BJ (cell line): ENCODE results near the gene PARP1. TPM values are rescaled to one million over a fixed set of nuclear protein-coding genes. Genes with fewer than 3 reads are reported as not detected.

Source experiments
- CTCF ChIA-PET: fragments of 350-600 bp; formaldehyde crosslinking; extraction: SDS; loops from one replicate; lab custom pipeline; 2021; ENCODE audit warnings: antibody characterized with exemption, inconsistent platforms; lab: Yijun Ruan, JAX
- POLR2A ChIA-PET: fragments of 300-600 bp; sonication (Branson Sonifier 250); formaldehyde crosslinking; extraction: SDS; loops from one replicate; lab custom pipeline; 2021; ENCODE audit warnings: antibody characterized with exemption; lab: Charles Lee
- DNase-seq: peaks from one replicate; pipeline ENCODE4 v3.0.0-alpha.2; 2011; ENCODE audit warnings: low read depth
- H3K27me3 ChIP-seq: 2 replicates; pipeline ENCODE4 v1.6.0; 2011; ENCODE audit warnings: low read length; ENCODE audit not compliant: control insufficient read depth, insufficient read depth
- H3K36me3 ChIP-seq: 2 replicates; pipeline ENCODE4 v1.5.1; 2011; ENCODE audit warnings: low read length; ENCODE audit not compliant: control insufficient read depth, insufficient read depth
- H3K4me3 ChIP-seq: 2 replicates; pipeline ENCODE4 v1.5.1; 2011; ENCODE audit warnings: low read depth, mild to moderate bottlenecking, control low read depth, low read length
- polyA plus RNA-seq: library from polyadenylated mRNA; depleted of rRNA; stranded (reverse); fragments of >200 nt; gene quantifications from 2 replicates; pipeline ENCODE4 v1.2.3, GENCODE V29; 2011
- TF ChIP-seq, protein P1 (sequence below): IDR thresholded peaks from 2 replicates; pipeline ENCODE4 v1.5.1; 2011; ENCODE audit warnings: low read depth, mild to moderate bottlenecking, control low read depth, inconsistent platforms, low read length, moderate library complexity; ENCODE audit not compliant: insufficient read depth

The PARP1 gene
- polyA plus RNA-seq, 1 experiment, result 58.7 TPM

DNA sequence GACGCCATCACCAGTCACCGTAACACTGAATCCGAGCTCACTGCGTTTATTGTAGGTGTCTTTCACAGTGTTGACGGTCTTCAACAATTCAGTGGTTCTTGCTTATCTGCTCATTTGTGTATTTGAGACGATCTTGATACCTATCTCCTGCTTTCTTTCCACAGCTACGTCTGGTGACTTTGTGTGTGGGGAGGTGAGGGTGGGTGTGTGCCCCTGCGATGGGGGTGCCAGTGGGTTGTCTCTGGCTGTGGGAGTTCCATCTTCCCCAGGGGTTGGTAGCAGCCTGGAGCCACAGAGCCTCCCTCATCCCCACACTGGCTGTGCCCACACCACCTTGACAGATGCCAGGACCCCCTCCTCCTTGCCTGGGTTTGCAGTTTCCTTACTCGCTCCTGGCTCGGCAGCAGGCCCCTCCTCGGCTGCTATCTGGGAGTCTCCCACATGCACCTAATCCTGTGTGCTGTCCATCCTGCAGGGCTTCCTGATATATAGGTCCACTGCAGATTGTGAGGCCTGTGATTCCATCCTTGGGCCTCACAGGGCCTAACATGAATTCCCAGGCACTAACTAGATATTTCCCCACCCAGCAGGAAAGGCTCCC is 6.3 kb upstream of the PARP1 start:
- POLR2A ChIA-PET, result no interaction called here
- CTCF ChIA-PET, result no interaction called here
- H3K27me3 ChIP-seq, result peaks cover 1% of the 10 kb centered on the region; the same call in 1 of the 2 replicates
- TF ChIP-seq, protein P1, sequence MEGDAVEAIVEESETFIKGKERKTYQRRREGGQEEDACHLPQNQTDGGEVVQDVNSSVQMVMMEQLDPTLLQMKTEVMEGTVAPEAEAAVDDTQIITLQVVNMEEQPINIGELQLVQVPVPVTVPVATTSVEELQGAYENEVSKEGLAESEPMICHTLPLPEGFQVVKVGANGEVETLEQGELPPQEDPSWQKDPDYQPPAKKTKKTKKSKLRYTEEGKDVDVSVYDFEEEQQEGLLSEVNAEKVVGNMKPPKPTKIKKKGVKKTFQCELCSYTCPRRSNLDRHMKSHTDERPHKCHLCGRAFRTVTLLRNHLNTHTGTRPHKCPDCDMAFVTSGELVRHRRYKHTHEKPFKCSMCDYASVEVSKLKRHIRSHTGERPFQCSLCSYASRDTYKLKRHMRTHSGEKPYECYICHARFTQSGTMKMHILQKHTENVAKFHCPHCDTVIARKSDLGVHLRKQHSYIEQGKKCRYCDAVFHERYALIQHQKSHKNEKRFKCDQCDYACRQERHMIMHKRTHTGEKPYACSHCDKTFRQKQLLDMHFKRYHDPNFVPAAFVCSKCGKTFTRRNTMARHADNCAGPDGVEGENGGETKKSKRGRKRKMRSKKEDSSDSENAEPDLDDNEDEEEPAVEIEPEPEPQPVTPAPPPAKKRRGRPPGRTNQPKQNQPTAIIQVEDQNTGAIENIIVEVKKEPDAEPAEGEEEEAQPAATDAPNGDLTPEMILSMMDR, result no peak
- H3K4me3 ChIP-seq, result no peak overlapping the region
- no peak for DNase-seq
- no peaks in the 10 kb centered on the region for H3K36me3 ChIP-seq

DNA sequence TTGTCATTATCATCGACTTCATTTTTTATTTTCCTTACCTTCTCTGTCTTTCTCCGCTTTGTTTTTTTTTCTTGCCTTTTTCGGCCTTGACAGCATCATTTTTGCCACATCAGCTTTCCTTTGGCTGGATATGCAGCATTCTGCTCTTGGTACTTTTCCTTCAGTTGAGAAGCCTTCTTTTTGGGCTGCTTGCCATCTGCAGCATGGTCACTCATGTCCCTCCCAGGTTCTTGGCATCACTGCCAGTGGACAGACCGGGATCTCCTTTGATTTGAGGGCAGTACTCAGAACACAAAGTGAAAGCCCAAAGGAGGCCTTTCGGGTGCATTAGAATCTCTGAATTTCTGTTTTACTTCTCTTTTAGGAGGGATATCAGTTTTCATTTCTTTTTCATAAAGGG is 3.7 kb upstream of the PARP1 start:
- POLR2A ChIA-PET, result no interaction called here
- no peak for DNase-seq

DNA sequence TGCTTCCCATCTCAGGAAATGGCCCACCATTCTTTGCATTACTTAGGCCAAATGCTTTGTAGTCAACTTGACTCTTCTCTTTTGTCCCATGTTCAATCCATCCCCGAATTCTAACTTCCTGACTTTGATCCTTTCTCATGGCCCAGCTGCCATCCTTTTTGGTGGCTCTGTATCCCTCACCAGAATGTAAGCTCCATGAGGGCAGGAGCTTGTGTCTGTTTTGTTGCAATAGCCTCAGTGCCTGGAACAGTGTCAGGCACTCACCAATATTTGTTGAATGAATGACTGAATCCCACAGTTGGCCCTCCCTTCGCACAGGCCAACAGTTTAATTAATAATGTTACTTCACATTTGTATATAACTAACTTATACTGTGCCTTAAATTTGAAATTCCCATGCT is 3.1 kb upstream of the PARP1 start:
- CTCF ChIA-PET, result no interaction called here
- no peak for DNase-seq
- Histone ChIP-seq H3K4me3 (no peak overlapping the region), H3K27me3 (peaks cover 1% of the 10 kb centered on the region; the same call in 1 of the 2 replicates), H3K36me3 (no peaks in the 10 kb centered on the region)
- TF ChIP-seq, protein P1, result no peak
- POLR2A ChIA-PET, result no interaction called here

More for the DNA sequence above, 3.7 kb upstream of the PARP1 start:
- Histone ChIP-seq H3K27me3 (peaks cover 1% of the 10 kb centered on the region; the same call in 1 of the 2 replicates), H3K36me3 (no peaks in the 10 kb centered on the region), H3K4me3 (no peak overlapping the region)
- CTCF ChIA-PET, result no interaction called here
- TF ChIP-seq, protein P1, result no peak

DNA sequence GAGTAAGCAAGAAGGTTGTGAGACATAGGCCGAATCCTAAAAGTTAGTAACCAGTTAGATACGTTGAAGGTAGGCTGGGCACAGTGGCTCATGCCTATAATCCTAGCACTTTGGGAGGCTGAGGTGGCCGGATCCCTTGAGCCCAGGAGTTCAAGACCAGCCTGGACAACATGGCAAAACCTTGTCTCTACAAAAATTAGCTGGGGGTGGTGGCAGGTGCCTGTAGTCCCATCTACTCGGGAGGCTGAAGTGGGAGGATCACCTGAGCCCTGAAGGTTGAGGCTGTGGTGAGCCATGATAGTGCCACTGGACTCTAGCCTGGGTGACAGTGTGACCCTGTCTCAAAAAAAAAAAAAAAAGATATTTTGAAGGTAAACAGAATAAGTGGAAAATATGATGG is 1.5 kb upstream of the PARP1 start:
- Histone ChIP-seq H3K4me3 (no peak overlapping the region), H3K36me3 (no peaks in the 10 kb centered on the region), H3K27me3 (peaks cover 1% of the 10 kb centered on the region; the same call in 1 of the 2 replicates)
- TF ChIP-seq, protein P1, result no peak
- POLR2A ChIA-PET, result no interaction called here
- CTCF ChIA-PET, result interaction anchor here (3.1 kb wide), 1 partner anchor 10 kb away, joined by 16 read pairs; no protein-coding TSS in a partner anchor
- DNase-seq, result no peak

DNA sequence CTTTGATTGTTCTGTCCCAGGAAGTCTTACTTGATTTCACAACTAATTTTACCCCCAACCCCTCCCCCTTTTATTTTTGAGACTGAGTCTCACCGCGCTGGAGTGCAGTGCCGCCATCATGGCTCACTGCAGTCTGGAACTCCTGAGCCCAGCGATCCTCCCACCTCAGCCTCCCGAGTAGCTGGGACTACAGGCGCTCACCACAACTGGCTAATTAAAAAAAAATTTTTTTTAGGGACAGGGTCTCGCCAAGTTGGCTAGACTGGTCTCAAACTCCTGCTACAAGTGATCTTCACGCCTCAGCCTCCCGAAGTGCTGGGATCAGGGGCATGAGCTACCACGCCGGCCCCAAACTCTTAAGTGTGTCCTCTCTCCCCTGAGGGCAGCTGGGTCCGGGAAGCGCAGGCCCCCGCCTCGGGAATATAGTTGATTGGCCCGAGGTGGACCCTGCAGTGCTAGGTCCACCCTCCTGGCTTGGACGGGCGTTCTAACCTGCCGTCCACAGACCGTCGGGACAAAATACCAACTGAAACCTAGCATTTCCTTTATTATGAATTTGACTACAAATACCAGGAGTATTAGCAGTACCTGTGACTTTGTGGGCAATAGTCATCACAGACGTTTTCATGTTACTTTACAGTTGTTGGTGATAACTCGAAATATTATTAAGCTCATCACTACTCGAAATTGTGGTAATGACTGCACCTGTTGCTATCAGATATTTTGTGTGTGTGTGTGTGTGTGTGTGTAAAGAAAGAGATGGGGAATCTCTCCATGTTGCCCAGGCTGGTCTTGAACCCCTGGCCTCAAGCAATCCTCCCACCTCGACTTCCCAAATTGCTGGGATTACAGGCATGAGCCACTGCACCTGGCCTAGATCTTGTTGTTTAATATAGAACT is 642 bp upstream of the PARP1 start:
- Histone ChIP-seq H3K36me3 (no peaks in the 10 kb centered on the region), H3K4me3 (peak overlapping the region; percentile 70), H3K27me3 (no peaks in the 10 kb centered on the region; the same call in 1 of the 2 replicates)
- ChIA-PET CTCF (interaction anchor here (0.5 to 3.1 kb wide), 13 partner anchors 10 to 1374 kb away, joined by 3 to 18 read pairs (median 3); no protein-coding TSS in a partner anchor), POLR2A (interaction anchor here (0.7 kb wide), 1 partner anchor 1674 kb away, joined by 3 read pairs; no protein-coding TSS in a partner anchor)
- TF ChIP-seq, protein P1, result no peak
- no peak for DNase-seq
